Activated CD4-positive, CD25-positive, alpha-beta regulatory T cell treated with anti-CD3 and anti-CD28 coated beads, Interleukin-2, amount 50 U/mL, for 16 hours (primary cell): Measurements from ENCODE around the gene CXCR5.

ENCODE experiments used
- DNase-seq: peaks from one replicate; pipeline ENCODE4 v3.0.0-alpha.2; 2020; ENCODE audit warnings: low read depth, low spot score

Gene CXCR5

GRCh38 chr11:118927554-118928100, 43.9 kb downstream of the CXCR5 start:
- no peak for DNase-seq

GRCh38 chr11:118928101-118928869, 44.6 kb downstream of the CXCR5 start:
- peak; percentile 91 for DNase-seq

- DNase-seq, result no peak
Observed at GRCh38 chr11:118928870-118929500, 45.3 kb downstream of the CXCR5 start.

- DNase-seq, result peak; percentile 55
Observed at GRCh38 chr11:118929501-118930093, 45.9 kb downstream of the CXCR5 start.

- peak; percentile 78 for DNase-seq
Observed at GRCh38 chr11:118930094-118930712, 46.5 kb downstream of the CXCR5 start.

- no peak for DNase-seq
Observed at GRCh38 chr11:118931571-118931970, 47.9 kb downstream of the CXCR5 start.

- no peak for DNase-seq
Observed at GRCh38 chr11:118933486-118933885, 49.8 kb downstream of the CXCR5 start.

GRCh38 chr11:118935376-118935775, 51.7 kb downstream of the CXCR5 start:
- no peak for DNase-seq

GRCh38 chr11:118938491-118939403, 55.1 kb downstream of the CXCR5 start:
- DNase-seq, result no peak

GRCh38 chr11:118939404-118939915, 55.8 kb downstream of the CXCR5 start:
- no peak for DNase-seq

- DNase-seq, result no peak
Observed at GRCh38 chr11:118939953-118940598, 56.4 kb downstream of the CXCR5 start.

- DNase-seq, result no peak
Observed at GRCh38 chr11:118947091-118947490, 63.4 kb downstream of the CXCR5 start.
